AG04449 (cell line): ENCODE measurements around the gene DGKB.

Experiments
- CTCF ChIA-PET: fragments of 350-600 bp; formaldehyde crosslinking; extraction: SDS; loops from one replicate; lab custom pipeline; 2021; ENCODE audit warnings: antibody characterized with exemption; lab: Yijun Ruan, JAX
- POLR2A ChIA-PET: fragments of 400-600, 350-600 bp; formaldehyde crosslinking; extraction: SDS; loops from one replicate; lab custom pipeline; 2020; ENCODE audit warnings: antibody characterized with exemption, inconsistent platforms; lab: Yijun Ruan, JAX
- DNase-seq: peaks from one replicate; pipeline ENCODE4 v3.0.0-alpha.2; 2010; ENCODE audit warnings: low read depth, low spot score
- H3K4me3 ChIP-seq: 2 replicates; pipeline ENCODE4 v1.5.1; 2011; ENCODE audit warnings: low read depth, mild to moderate bottlenecking, control low read depth, low read length
- TF ChIP-seq, protein P1 (sequence below): IDR thresholded peaks from one replicate; pipeline ENCODE4 v1.5.1; 2011; ENCODE audit warnings: mild to moderate bottlenecking, moderate library complexity, low read length, control low read depth, inconsistent platforms; ENCODE audit not compliant: insufficient read depth; ENCODE audit errors: missing control alignments

DGKB gene

DNA sequence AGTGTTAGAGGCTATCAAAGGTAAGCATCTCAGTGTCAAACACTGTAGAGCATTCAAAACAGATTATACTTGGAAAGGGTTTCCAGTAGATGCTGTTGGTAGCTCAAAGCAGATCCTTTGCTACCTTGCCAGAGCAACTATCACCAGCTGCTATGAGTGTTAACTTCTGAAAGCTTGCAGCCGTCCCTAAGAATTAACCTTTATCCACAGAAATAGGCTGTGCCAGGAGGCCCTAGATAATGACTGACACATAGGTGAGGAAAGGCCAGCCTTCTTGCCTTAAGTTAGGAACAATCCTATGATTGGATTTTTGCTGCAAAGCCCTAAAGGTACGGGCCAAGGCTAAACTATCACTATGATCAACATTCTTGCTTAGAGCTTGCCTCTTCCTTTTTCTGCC, 263.2 kb downstream of the DGKB start:
- ChIA-PET CTCF (no interaction called here), POLR2A (no interaction called here)
- TF ChIP-seq, protein P1, sequence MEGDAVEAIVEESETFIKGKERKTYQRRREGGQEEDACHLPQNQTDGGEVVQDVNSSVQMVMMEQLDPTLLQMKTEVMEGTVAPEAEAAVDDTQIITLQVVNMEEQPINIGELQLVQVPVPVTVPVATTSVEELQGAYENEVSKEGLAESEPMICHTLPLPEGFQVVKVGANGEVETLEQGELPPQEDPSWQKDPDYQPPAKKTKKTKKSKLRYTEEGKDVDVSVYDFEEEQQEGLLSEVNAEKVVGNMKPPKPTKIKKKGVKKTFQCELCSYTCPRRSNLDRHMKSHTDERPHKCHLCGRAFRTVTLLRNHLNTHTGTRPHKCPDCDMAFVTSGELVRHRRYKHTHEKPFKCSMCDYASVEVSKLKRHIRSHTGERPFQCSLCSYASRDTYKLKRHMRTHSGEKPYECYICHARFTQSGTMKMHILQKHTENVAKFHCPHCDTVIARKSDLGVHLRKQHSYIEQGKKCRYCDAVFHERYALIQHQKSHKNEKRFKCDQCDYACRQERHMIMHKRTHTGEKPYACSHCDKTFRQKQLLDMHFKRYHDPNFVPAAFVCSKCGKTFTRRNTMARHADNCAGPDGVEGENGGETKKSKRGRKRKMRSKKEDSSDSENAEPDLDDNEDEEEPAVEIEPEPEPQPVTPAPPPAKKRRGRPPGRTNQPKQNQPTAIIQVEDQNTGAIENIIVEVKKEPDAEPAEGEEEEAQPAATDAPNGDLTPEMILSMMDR = no peak
- H3K4me3 ChIP-seq = no peak overlapping the region
- no peak for DNase-seq

DNA sequence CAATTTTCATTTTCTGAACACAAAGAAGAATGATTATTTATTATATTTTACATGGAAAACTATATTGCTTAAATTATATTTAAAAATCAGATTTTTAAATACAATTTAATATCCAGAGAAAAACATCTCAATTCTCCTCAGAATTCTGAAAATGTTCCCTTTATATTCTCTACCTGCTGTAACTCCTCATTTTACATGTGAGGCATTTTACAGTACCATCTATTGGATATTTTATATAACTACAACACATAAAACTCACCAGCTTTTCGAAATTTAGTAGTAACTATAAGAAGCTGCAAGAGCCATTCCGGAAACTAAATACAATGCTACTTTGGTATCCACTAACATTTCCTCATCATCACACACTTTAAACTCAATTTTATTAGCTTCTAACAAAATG, 264.6 kb downstream of the DGKB start:
- CTCF ChIA-PET = interaction anchor here (1.6 kb wide), 1 partner anchor 54 kb away, joined by 3 read pairs; no protein-coding TSS in a partner anchor
- no peak overlapping the region for H3K4me3 ChIP-seq
- POLR2A ChIA-PET = no interaction called here
- DNase-seq = no peak
- TF ChIP-seq, protein P1 = no peak

DNA sequence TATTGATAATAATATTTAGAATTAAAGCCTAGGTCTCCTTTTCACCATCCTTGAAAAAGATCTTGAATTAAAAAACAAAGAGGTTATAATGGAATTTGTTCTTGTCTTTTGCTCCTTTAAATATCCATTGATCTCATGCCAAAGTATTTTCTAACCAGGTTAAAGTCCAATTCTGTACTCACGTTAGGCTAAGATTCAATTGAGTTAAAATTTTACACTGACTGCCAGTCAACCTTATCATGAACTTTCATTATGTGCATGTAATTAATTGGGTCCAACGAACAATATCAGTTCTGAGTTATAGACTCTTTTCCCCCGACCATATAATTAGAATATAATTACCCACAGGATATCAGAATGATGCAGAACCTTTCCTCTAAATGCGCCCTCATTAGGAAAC, 266.6 kb downstream of the DGKB start:
- DNase-seq = no peak
- no peak overlapping the region for H3K4me3 ChIP-seq
- TF ChIP-seq, protein P1 = no peak
- ChIA-PET POLR2A (no interaction called here), CTCF (no interaction called here)

DNA sequence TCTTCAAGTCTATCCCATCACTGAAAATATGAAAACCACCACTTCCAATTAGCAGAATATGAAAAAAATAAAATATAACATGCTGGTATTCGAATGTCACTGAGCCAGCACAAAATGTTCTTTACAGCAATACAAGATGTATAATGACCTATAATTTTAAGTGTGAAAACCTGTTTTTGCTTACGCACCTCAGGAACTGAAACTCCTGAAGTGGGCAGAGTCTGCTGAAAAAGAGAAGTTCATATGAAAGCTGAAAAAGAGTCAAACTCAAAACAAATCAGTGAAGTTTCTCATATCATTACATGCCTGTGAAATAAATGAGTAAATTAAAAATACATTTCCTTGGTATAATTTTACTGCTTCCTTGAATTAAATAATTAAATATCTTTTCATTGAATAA, 272.5 kb downstream of the DGKB start:
- TF ChIP-seq, protein P1 = no peak
- no peak for DNase-seq
- CTCF ChIA-PET = no interaction called here
- no peak overlapping the region for H3K4me3 ChIP-seq
- POLR2A ChIA-PET = no interaction called here

DNA sequence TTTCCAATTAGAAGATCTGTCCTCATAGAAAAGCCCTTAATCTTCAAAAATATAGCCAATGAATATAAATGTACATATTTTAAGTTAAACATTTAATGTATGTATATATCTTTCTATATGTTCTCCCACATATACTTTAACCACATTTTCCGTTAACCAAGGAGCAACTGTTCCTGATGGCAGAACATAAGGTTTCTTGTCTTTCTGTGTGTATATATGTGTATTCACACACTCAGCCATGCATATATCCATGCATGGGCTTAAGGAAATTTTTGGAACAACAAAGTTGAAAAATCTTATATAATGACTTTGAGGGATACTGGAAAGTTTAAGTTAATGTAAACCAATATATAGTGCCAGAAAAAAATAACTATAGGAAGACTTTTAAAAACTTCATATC, 274.0 kb downstream of the DGKB start:
- H3K4me3 ChIP-seq = no peak overlapping the region
- CTCF ChIA-PET = no interaction called here
- POLR2A ChIA-PET = no interaction called here
- TF ChIP-seq, protein P1 = no peak
- DNase-seq = no peak

DNA sequence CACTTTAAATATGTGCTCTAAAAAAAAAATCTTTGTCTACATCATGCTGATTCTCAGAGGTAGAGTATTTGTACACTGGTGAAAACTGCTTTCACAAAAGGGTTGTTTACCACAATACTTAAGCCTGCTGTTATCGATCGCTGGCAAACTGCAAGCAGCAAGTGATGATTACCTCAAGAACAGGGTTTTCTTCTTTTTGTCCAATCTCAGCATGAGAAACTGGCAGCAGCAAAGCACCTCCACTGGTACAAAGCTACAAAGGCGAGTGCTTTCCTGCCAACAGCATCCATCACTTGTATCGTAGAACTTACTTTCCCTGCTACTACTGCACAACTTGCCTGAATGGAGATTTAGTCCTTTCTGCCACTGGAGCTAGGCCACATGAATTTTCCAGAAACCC, 276.5 kb downstream of the DGKB start:
- DNase-seq = no peak
- TF ChIP-seq, protein P1 = no peak
- no peak overlapping the region for H3K4me3 ChIP-seq
- ChIA-PET CTCF (no interaction called here), POLR2A (no interaction called here)
